Measurements from ENCODE around the gene SERPINB5.
"Not testable (repeated sequence)": the region's sequence is repeated elsewhere in the genome, so short reads cannot be mapped to it uniquely, and the experiment has no call there.

SERPINB5 gene

DNA sequence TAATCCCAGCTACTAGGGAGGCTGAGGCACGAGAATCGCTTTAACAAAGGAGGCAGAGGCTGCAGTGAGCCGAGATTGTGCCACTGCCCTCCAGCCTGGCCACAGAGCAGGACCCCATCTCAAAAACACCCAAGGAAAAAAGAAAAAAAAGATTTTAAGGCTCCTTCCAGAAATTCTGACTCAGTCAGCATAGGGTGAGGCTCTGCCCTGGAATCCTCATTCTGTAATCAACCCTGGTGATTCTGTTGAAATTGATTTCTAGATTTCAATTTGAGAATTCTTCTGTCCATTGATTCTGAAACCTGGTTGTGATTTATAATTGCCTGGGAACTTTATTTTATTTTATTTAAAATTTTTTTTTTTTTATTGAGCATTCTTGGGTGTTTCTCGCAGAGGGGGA lies 27.3 kb upstream of the SERPINB5 start:
- TF ChIP-seq, protein P1, sequence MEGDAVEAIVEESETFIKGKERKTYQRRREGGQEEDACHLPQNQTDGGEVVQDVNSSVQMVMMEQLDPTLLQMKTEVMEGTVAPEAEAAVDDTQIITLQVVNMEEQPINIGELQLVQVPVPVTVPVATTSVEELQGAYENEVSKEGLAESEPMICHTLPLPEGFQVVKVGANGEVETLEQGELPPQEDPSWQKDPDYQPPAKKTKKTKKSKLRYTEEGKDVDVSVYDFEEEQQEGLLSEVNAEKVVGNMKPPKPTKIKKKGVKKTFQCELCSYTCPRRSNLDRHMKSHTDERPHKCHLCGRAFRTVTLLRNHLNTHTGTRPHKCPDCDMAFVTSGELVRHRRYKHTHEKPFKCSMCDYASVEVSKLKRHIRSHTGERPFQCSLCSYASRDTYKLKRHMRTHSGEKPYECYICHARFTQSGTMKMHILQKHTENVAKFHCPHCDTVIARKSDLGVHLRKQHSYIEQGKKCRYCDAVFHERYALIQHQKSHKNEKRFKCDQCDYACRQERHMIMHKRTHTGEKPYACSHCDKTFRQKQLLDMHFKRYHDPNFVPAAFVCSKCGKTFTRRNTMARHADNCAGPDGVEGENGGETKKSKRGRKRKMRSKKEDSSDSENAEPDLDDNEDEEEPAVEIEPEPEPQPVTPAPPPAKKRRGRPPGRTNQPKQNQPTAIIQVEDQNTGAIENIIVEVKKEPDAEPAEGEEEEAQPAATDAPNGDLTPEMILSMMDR (IDR thresholded peaks at IDR 0.05; ENCODE audit: extremely low read depth, missing control alignments): no peak
- DNase-seq (ENCODE audit: low spot score): no peak

DNA sequence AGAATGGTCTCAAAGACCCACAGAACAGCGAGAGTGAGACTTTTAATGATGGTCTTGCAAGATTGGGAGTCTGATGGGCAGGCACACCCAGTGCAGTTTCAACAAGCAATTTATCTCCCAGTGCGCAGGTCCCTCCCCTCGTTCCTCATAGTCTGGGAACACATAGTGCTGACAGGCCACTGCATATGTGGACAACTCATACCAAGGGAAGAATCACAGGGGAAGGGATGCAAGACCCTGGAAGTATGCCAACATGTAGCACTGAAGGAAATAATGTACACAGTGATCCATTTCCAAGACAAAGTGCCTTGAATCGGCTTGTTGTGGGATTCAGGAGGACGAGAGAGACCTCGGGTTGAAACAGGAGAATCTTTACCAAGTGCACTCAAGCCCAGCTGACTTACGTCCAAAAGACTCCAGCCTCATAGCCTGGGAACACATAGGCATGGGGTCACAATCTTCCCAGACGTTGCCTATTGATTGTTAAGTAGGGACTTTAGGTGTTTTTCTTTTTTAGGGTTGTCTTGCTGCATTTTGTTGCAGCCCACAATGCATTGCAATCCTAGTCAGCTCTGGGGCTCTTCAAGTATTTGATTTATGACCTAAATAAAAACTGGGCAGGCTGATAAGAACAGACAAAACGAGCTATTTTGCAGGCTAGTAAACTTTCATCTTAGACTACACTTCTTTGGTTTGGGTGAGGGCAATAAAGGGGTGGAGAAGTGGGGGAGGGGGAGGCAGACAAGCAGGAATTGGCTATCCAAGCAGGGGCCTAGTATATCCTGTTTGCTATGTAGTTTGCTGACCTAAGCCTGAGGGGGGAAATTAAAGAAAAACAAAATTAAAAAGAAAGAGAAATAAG lies 24.7 kb upstream of the SERPINB5 start:
- DNase-seq (ENCODE audit: low spot score): no peak
- TF ChIP-seq, protein P1 (IDR thresholded peaks at IDR 0.05; ENCODE audit: extremely low read depth, missing control alignments): no peak

DNA sequence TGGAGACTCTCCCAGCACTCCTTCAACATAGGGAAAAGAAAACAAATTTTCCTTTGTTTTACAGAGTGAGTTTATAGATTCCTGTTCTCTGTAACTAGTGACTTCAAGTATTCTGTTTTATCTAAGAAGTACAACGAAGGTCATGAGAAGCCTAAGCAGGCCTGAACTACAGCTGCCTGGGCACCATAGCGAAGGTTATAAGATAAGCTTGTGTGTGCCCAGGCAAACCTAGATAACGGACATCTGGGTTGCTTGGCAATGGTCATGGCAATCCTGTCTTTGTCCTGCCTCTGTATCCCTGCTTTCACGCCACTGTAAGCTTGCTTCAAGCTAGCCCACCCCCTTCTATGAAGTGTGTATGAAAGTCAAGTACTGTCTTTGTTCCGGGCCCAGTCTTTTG lies 24.0 kb upstream of the SERPINB5 start:
- not testable (repeated sequence) for DNase-seq (ENCODE audit: low spot score)

DNA sequence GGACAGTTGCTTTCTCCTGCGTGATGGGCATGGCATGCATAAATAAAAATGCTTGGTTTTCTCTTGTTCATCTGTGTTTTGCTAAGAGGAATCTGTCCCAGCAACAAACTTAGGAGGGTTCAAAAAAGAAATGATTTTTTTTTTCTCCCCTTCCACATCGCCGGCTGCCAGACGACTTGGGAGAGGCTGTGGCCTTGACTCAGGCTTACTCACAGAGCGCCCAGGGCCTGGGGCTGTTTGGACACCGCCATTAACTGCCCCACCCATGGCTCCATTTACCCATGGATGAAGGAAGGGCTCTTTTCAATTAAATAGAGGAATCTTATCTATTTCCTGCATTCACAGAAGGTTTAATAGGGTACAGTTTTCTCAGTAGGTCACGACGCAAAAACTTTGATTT lies 22.3 kb upstream of the SERPINB5 start:
- TF ChIP-seq, protein P1 (IDR thresholded peaks at IDR 0.05; ENCODE audit: extremely low read depth, missing control alignments): no peak
- no peak for DNase-seq (ENCODE audit: low spot score)

DNA sequence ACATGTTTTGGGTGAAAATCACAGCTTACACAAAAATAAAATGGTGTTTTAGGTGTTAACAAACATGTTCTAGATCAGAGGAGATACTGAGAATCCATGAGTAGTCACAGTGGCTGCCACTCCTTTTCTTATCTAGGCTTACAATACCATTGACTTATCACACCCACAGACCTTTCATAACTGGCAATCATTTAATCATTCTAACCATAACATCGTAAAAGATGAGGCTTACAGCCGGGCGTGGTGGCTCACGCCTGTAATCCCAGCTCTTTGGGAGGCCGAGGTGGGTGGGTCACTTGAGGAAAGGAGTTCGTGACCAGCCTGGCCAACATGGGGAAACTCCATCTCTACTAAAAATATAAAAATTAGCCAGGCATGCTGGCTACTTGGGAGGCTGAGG lies 18.8 kb upstream of the SERPINB5 start:
- TF ChIP-seq, protein P1 (IDR thresholded peaks at IDR 0.05; ENCODE audit: extremely low read depth, missing control alignments): no peak

DNA sequence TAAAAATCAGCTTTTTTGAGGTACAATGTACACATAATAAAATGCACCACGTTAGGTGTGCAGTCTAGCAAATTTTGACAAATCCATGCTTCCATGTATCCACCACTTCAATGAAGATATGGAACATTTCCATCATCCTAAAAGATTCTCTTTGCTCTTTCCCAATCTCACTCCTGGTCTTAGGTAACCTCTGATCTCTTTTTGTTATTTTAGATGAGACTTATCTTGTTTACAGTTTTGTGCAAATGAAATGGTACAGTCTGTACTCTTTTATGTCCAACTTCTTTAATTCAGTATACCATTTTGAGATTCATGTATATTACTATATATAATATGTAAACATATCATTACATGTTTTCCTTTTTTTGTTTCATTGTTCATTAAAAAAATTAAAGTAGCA lies 16.3 kb upstream of the SERPINB5 start:
- TF ChIP-seq, protein P1 (IDR thresholded peaks at IDR 0.05; ENCODE audit: extremely low read depth, missing control alignments): no peak

More for the DNA sequence above, 18.8 kb upstream of the SERPINB5 start:
- no peak for DNase-seq (ENCODE audit: low spot score)

DNA sequence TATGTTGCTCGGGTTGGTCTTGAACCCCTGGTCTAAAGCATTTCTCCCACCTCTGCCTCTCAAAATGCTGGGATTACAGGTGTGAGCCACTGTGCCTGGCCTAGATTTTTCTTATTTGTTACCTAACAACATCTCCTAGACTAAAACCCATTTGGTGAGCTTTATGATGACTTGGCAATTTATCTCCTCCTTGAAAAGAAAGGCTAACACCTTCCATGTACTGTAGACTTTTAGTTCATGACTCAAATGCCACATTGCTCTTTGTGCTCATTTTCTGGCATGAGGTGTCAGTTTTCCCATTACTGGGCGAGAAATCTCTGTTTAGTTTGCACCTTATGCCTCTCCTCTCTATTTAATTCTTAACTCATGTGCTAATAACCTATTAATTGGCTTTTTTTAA lies 12.3 kb upstream of the SERPINB5 start:
- TF ChIP-seq, protein P1 (IDR thresholded peaks at IDR 0.05; ENCODE audit: extremely low read depth, missing control alignments): no peak
- no peak for DNase-seq (ENCODE audit: low spot score)

More for the DNA sequence above, 16.3 kb upstream of the SERPINB5 start:
- no peak for DNase-seq (ENCODE audit: low spot score)

DNA sequence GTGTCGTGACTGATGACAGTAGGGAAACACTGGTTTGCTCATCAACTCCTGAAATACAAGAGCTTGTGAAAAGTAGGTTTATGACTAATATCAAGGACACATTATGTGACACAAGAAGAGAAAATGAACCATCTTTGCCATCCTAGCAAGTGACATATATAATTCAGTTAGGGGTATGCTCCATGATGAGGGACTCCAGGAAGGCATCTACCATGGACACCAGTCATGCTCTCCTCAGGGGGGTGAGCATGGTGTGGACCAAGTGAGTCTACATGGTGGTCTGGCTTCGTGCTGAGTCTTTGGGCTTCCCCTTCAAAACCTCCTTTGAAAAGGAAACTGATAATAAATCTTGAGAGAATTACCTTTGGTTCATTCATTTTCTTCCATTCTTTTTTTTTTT lies 11.7 kb upstream of the SERPINB5 start:
- TF ChIP-seq, protein P1 (IDR thresholded peaks at IDR 0.05; ENCODE audit: extremely low read depth, missing control alignments): no peak
- DNase-seq (ENCODE audit: low spot score): no peak

Measured in GM20000 (cell line).